Activated CD8-positive, alpha-beta memory T cell treated with anti-CD3 and anti-CD28 coated beads for 24 hours (primary cell): ENCODE measurements around the gene PBX2.
"Not testable (repeated sequence)": the region's sequence is repeated elsewhere in the genome, so short reads cannot be mapped to it uniquely, and the experiment has no call there.

Source experiments
- DNase-seq: peaks from one replicate; pipeline ENCODE4 v3.0.0-alpha.2; 2020

PBX2 gene

DNA sequence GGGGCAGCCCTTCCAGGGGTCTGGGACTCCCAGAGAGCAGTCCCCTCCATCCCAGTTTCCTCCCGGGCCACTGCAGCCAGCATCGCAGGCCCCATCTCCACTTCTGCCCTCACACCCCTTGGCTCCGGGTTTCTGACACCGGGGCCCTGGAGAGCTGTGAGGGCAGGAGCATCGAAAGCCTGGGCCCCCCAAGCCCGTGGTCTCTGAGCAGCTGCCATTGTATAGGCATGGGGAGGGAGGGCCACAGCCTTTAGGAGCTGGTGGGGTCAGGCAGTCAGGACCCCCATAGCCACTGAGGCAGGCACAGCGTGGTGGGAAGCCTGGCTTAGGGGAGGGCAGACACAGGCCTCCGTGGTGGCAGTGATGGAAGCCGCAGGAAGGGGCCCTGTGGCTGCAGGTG lies 12.2 kb upstream of the PBX2 start:
- DNase-seq, result no peak

DNA sequence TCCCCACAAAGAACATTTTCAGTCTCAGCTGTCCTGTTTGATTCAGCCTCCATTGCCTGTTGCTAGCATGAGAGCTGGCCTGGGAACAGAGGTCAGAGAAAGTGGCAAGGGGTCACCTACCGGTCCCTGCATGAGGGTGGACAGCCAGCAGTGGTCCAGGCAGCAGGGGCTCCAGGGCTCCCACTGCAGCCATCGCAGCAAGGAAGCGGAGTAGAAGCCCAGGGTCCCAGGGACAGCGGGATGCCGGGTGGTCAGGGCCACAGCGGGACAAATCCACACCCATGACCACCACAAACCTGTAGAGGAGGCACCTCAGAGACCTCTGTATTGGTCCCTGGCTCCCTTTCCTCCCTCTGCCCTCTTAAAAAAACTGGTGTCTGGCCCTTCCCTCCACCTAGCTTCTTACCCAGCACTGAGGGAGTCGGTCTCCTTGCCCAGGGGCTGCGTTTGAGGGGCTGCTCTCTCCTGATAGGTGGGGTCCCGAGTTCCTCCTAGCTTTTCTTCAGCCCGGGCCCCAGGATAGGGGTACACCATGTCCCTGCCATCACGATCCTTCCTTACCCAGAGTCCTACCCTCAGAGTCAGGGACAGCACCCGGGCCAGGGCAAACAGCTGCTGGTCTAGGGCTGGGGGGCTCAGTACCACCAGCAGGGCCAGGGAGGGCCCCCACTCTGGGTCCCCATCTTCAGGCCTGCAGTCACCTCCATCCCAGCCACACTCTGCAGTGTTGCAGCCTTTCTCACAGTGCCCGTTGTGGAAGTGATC lies 10.9 kb upstream of the PBX2 start:
- no peak for DNase-seq

DNA sequence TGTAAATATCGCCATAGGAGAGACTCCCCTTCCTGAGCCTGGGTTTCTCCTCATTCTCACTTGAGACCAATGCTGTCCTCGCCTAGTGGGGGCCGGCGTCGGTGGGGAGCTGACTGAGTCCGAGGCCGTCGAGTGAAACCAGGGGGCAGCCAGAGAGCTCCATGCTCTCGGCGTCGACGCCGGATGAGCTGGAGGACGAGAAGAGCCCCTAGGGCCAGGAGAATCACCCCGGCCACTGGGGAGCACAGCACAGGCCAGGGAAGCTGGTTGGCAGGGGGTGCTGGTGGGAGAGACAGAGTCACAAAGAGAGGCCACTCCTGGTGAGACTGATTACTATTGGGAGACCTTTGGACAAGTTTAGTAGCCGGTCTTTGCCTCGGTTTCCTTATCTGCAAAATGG lies 8.9 kb upstream of the PBX2 start:
- no peak for DNase-seq

DNA sequence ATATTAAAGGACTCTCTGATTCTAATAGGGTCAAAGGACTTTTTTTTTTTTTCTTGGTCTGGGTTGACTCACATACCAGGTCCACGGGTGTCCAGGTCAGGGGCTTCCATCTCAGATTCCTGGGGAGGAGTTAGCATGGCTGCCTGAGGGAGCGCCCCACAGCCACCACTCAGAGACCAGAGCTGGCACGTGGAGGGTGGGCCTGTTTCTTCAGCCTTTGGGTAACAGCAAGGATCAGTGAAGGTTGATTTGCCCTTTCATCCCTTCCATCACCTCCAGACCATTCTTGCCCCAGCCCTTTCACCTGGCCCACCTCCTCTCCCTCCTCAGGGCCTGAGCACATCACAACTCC lies 8.3 kb upstream of the PBX2 start:
- DNase-seq, result no peak

DNA sequence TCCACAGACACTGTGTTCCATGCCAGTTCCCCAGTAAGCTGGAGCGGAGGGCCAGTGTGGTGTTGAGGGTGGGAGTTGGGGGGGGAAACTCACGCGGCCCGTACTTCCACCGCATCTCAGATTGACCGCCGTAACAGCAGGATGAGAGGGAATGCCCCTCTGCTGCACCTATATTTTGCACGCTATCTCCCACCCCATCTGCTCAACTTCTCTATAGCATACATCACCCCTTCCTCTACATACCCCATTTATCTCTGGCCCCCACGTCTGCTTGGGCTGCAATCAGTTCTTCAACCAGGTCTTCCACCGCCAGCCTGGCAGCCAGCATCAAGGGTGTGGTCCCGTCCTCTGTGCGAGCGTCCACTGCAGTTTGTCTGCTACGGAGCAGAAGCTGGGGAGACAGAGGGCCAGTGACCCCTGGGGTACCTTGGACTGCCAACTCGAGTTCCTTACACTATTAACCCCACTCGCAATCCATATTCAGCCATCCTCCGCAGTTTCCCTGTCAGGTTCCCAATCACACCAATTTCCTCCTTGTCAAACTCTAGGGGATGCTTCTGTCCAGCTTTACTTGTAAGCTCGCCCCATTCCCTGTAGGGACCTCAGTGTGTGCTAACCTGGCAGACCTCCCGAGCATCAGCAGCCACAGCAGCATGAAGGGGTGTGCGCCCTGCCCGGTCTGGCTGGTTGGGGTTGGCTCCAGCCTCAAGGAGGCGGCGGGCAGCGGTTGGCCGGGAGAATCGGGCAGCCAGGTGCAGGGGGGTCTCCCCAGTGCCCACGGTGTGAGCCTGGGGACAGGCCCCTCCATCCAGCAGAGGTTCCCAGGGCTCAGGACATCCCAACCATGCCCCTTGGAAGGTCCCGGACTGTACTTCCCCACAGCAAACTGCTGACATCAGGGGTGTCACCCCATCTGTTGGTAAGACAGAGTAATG lies 6.9 kb upstream of the PBX2 start:
- no peak for DNase-seq

DNA sequence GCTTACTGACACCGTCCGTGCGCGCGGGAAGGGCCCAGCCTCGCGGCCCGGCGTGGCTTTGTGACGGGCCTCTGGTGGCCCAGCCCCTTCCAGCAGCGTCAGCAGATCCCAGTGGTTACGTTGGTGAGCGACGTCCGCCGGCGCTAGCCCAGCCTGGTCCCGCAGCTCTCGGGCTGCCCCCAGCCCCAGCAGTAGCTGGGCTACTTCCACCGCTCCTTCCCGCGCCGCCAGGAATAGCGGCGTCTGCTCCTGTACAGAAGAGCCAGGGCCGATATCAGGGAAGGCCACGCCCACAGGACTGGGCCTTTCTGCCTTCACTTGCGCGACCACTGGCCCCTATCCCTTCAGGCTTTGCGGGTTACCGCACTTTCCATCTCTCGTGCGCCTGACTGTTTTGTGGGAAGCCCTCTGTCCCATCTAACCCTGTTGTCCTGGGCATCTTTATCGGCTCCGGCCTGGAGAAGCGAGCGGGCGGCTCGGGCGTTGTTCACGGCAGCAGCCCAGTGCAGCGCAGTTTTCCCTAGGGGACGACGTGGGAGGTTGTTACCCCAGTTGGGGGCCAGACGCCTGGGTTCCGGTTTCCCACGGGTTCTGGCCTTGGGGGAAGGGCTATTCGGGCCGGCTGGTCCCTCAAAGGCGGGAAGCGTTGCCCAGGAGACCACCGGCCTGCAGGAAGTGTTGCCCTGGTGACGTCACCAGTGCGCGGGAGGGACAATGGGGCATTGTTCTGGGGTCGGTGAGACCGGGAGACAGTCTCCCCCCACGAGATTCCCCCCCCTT lies 6.1 kb upstream of the PBX2 start:
- DNase-seq, result peak; percentile 89

DNA sequence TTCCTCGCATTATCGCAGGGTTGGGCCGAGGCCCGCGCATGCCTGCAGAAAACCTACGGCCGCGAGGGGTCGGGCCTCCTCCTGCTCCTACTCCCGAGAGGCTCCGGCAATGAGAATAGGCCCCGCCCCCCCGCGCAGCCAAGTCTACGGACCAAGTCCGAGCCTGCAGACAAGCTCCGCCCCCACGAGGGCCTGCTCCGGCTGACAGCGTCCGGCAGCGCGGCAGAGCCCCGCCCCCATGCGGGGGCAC lies 5.6 kb upstream of the PBX2 start:
- DNase-seq, result peak; percentile 100

DNA sequence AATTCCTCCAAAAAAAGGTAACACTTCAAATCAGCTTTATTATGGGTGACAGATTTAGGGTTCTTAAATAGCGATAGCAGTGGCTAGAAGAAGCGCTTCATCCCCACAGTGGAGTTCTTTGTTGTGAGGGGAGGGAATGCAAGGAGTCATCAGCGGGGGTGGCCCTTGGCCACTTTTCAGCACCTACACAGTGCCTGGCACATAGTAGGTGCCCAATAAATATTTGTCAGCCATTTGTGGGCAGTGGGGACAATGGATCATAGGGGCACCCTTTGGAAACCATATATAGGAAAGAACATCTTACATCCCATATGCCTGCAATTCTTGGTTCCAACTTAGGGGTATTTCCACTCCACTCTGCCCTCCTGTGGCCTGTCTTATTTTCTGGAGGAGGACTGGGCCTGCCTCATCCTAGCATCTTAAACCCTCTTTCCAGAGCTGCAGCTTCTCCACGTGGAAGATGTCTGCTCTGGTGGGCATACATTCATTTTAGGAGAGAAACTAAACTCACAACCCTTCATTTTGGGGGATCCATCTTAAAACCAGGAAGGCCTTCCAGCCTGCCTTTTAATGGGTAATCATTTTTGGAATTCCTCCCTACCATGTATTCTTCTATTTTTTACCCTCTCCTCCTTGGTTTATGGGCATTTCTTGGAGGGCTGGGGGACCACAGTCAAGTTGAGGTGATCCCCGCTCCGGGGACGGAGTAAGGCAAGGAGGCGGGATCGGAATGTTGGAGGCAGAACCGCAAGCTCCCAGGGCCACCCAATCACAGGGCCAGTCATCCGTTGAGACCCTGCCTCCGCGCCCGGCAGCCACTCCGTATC lies 5.0 kb upstream of the PBX2 start:
- peak; percentile 67 for DNase-seq

DNA sequence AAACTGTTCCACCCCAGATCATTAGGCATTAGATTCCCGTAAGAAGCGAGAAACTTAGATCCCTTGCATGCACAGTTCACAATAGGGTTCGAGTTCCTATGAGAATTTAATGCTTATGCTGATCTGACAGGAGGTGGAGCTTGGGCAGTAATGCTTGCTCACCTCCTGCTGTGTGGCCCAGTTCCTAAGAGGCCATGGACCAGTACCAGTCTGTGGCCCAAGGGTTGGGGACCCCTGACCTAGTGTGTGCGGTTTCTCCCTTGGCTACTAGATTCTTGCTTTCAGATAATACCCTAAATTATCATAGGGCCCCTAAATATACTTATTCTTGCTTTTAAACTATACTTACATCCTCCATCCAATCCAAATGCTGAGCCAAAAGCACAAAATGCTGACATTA lies 4.4 kb upstream of the PBX2 start:
- DNase-seq, result no peak

DNA sequence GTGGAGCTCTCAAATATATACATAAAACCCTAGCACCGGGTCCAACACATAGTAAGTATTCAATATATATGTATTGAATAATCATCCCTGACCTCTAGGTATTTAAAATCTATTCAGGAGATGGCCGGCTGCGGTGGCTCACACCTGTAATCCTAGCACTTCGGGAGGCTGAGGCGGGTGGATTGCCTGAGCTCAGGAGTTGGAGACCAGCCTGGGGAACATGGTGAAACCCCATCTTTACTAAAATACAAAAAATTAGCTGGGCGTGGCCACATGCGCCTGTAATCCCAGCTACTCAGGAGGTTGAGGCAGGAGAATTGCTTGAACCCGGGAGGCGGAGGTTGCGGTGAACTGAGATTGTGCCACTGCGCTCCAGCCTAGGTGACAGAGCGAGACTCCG lies 3.1 kb upstream of the PBX2 start:
- DNase-seq, result not testable (repeated sequence)

DNA sequence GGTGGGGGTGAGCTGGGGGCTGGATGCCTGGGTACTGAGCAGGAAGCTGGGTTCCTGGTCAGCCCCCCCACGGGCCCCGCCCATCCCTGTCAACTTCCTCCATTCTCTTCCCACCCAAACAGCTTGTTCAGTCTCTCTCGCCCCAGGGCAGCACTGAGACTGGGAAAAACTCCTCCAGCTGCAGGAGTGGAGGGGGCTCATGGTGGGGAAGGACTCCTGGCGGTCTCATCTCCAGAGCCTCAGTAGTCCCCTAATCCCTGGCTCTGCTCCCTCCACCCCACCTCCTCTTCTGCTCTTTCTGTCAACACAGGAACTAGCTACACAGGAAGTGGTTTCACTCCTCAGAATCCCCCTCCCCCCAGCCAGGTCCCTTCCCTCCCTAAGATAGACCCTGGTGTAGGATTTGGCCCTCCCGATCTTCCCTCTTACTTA lies 2.6 kb upstream of the PBX2 start, which contains the start of gene GPSM3:
GPSM3 (minus strand) TSS at position 36 of the 432 bp plus-strand sequence. CDS start 130 bp downstream, outside the sequence.
- DNase-seq, result peak; percentile 75

DNA sequence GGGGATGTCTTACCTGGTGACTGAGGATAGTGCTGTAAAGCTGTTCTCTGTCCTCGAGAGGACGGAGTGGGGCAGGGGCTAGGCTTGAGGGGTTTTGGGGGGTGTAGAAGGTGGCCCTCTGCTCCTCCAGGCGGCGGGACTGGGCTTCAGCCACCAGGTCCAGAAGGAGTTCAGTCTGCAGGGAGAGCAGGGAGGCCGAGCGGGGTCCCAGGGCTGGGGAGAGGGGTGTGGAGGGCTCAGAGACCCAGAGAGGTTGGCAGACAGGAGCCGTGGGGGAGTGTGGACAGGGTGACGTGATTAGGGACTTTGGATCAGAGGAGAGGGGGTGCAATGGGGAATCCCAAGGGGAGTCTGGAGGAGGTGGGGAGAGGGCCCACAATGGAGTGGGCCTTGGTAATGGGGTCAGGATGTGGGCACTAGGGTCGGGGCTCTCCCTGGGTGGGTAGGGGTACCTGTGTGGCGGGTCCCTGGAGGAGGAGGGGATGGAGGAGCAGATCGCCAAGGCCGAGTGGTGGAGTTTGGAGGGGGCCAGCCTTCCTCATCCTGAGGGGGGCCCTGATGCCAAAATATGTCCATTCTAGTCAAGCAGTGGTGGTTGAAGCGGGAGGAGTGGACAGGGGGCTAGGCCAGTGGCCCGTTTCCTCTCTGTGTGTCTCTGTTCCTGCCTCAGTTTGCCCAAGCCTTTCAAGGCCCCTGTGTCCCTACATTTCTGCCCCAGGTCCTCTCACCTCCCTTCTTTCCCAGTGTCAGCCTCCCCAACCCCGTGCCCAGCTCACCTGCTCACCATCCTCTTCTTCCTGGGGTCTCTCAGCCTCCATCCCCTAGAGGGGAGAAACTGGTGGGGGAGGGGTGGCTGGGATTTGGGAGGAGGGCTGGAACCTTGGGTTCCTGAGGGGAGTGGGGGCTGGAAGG lies 1.9 kb upstream of the PBX2 start:
- peak; percentile 59 for DNase-seq

DNA sequence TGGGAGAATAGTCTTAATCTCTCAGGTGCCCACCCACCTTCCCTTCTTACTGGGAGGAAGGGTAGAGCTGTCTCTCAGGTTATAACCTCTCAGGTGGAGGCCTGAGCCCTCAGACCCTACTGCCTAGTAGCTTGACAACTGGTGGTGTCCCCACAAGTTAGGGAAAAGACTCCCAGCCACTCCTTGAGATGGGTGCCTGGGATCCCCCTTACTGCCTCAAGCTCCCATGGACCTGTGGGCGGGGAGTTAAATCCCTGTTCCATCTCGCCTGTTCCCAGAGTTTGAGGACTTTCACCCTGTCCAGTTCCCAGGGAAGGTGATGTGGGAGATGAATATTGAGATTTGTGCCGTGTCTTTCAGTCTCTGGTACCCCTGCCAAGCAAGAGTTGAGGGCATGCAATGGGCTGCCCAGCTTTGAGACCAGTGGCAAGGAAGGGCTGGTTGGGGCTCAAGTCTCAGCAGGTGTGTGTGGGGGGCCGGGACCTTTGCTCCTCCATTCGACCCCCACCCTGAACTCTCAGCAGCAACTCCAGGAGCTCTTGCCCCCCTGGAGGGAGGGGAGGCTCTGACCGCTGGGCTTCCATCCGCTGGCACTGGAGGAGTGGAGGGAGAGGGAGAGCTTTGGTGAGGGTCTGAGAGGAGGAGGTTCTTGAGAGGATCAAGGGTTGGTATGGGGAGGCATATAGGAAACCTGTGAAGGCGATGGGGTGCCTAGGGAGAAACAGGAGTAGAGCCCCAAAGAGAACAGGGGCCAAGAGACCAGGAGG lies 1.1 kb upstream of the PBX2 start:
- no peak for DNase-seq

DNA sequence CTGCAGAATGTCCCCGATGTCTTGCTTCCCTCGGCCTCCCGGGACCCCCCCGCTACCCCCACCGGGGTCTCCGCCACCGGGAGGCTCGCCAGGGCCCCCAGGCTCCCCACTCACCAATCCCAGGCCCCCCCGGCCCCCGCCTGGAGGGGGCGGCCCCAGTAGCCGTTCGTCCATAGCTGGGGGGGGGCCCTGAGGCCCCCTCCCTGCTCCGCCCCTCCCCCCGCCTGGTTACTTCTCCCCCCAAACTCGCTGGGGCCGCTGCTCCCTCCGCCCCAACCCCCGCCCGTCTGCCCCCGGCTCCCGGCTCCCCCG lies 304 bp downstream of the PBX2 start:
- no peak for DNase-seq

DNA sequence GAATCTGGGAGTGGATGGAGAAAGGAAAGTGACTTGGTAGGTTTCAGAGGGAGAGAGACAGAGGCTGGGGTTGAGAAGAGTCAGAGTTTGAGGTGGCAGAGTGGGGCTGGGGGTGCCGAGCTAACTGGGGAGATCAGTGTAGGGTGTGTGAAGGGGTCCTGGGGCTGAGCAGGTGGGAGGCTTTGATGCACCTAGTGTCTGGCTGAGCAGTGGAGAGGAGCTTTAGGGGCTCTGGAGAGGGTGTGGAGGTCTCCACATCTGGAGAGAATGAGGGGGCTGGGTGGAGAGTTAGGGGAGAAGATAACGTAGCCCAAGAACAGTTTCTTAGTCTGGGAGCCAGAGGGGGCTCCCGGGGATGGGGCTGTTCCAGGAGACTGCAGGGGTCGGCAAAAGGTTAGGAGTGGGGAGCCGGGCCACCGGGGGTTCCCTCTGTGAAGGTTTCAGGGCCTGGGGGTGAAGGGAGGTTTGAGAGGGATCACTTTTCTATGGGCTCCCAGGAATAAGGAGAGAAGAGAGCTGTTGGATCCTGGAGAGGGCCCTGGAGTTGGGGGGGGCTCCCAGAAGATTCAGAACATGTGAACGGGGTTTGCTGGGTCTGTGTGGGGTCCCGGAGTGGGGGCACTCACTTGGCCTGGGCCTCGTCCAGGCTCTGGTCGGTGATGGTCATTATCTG lies 797 bp downstream of the PBX2 start:
- no peak for DNase-seq

DNA sequence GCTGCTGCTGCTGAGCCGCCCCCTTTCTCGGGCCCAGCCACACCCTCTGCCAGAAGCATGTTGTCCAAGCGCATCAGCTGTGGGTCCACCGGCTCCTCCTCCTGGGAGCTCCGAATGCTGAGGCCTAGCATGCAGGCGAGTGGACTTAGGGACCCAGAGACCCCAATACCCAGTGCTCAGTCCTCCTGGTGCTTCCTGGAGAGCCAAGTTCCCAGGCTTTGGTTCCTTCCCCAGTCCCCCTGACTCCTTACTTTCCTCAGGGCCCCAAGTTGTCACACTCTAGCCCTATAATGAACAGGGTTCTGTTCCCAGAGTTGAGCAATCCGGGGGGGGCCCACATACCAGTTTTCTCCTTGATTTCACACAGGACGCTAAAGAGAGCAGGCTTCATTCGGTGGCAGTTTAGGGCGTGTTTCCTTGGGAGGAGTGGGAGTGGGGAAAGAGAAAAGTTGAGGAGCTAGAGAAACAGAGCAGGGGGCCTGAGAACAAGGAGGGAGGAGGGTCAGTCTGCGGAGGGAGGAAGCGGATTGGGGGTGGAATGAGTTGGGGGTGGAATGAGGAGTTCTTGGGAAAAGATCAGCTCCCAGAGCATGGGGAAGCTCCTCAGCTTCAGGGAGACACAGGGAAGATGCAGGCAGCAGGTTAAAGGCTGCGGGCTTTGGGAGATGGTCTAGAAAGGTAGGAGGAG lies 1.5 kb downstream of the PBX2 start:
- DNase-seq, result no peak

DNA sequence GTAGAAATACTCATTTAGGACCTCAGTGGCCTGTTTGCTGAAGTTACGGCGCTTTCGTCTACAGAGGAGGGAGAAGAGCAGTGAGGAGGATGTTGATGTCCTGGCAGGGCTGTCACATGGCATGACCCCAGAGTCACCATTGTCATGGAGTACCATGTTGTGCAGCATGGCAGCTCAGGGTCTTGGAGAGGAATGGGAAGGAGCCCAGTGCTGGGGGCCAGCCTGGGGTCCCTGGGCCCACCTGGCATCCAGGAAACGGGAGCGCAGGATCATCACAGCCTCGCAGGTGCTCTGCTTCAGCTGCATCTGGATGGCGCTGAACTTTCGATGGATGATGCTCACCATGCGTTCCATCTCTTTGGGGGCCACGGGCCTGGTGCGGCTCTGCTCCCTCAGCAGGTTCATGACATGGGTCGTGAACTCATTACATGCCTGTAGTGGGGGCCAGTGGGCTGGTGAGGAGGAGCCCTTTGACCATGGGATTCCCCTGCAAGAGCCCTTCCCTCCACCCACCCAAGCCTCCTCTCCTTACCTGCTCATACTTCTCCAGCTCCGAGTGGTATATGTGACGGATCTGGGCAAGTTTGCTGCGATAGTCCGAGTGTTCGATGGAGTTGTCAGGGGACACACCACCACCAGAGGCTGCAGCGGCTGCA lies 2.1 kb downstream of the PBX2 start:
- not testable (repeated sequence) for DNase-seq

DNA sequence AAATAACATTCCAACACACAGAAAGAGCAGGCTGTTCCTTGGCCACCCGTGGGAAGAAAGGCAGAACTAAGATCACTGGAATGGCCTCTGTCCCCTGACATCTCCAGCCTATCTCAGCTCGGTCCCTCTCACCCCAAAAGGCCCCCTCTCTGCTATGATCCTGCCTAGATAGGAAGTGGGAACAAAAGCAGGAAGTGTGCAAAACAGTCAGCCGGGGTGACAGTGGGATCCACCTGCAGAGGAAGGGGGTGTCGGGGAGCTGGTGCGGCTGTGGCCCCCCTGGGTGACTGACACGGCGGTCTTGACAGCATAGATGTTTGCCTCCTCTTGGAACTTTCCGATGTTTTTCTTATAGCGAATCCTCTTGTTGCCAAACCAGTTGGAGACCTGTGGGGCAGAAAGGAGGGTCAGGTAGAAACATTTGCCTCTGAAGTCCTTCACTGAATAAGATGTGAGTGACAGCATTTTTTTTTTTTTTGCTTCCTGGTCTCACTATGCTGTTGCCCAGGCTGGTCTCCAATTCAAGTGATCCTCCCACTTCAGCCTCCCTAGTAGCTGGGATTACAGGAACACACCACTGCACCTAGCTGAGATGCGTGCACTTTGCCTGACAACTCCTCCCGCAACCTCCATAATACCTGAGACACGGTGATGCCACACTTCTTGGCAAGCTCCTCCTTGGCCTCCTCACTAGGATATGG lies 2.8 kb downstream of the PBX2 start:
- DNase-seq, result no peak
